Posterior vena cava (tissue), 2 donors: ENCODE results near the gene DXO. TPM values are rescaled to one million over a fixed set of nuclear protein-coding genes. Genes with fewer than 3 reads are reported as not detected.

Experiments
- DNase-seq: peaks from one replicate; pipeline ENCODE4 v3.0.0-alpha.2; 2020; ENCODE audit warnings: low spot score
- intact Hi-C, 2 donors: fragments of 100-400 bp; cut with DNase I; formaldehyde crosslinking; loops; one replicate each; pipeline versions ENCODE4 v1.14.1 to v1.14.2; 2022 to 2023
- total RNA-seq, 2 donors: library from RNA; stranded (reverse); fragmentation: NEBNext Ultra II Directional; extraction: Animal tissue kit (Norgen Biotek cat#: 25700); gene quantifications; one replicate each; pipeline ENCODE4 v1.2.1, GENCODE V29; 2021
- donor health status: DM: yes; HTN: yes; CAD: no.
- donor health status: DM: yes; HTN: yes; CAD: no.

DXO gene
- total RNA-seq, 2 donors from 2014 or later = 14.5 to 15.5 TPM

DNA sequence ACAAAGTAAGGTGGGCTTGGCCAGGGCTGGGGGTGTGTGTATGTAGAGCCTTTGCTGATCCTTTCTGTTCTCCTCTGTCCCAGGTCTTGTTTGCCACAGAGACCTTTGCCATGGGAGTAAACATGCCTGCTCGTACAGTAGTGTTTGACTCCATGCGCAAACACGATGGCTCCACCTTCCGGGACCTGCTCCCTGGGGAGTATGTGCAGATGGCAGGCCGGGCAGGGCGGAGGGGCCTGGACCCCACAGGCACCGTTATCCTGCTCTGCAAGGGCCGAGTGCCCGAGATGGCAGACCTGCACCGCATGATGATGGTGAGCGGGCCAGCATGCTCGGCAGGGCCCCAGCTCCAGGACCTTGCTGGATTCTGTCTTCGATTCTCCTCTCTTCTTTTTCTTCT is 6.2 kb downstream of the DXO start:
- DNase-seq = no peak

DNA sequence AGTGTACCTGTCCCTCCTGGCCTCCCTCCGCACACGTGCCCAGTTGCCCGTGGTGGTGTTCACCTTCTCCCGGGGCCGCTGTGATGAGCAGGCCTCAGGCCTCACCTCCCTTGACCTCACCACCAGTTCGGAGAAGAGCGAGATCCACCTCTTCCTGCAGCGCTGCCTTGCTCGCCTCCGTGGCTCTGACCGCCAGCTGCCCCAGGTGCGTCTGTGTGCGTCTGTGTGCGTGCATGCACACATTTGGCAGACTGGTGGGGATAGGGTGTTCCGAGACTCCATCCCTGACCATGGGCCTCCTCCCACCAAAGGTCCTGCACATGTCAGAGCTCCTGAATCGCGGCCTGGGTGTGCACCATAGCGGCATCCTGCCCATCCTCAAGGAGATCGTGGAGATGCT is 8.0 kb downstream of the DXO start:
- no peak for DNase-seq

More for the DNA sequence above, 6.2 kb downstream of the DXO start:
- intact Hi-C loops = no loop called here

DNA sequence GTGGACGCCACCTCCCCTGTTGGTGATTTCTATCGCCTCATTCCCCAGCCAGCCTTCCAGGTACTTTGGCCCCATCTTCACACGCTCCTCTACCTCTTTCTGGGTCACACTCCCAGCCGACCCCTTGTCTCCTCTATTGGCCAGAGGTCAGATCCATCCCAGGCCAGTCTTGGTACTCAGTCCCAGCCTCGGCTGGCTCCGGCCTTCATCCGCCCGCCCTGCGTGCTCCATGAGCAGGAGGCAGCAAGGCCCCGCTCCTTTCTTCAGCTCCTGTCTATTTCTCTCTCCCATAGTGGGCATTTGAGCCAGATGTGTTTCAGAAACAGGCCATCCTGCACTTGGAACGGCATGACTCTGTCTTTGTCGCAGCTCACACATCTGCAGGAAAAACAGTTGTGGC is 10.3 kb downstream of the DXO start:
- DNase-seq = no peak

More for the DNA sequence above, 8.0 kb downstream of the DXO start:
- intact Hi-C loops = no loop called here

DNA sequence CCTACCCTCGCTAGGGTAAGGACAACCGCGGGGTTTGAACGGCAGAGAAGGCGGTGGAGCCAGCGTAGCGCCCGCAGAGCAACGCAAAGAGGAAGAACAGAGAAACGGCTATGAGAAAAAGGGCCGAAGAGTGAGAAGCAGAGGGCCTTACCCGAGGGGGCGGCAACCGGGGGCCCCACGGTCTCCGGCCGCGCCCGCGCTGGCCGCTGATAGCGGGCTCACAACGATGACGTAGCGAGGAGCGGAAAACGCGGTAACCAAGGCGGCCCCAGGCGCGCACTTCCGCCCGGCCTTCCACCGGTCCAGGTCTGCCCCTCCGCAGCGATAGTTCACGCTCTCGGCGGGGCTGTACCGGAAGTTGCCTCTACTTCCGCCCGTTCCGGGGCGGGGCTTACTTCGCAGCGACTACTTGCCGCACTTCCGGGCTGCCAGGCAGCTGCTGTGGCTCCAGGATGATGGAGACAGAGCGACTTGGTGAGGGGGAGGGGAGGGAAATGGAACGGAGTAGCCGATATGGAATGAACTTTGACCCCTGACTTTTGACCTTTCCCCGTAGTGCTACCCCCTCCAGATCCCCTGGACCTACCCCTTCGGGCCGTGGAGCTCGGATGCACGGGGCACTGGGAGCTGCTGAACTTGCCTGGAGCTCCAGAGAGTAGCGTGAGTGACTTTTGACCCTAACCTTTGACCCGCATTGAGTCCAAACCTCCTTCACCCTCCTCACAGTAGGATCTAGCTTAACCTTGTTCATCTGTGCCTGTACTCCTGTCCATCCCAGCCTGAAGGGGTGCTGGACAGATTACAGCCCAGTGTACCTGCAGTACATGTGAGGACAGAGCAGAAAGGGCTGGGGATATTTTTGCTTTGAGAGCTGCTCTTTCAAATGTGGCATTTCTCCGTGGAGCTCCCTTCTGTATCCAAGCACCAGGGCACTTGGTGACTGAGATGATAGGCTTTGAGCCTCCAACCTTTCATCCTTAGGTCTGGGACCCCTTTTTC is 12.9 kb downstream of the DXO start, which contains the start of the genes NELFE and SKIC2:
TSS of gene NELFE (minus strand) at position 231 of the 999 bp plus-strand sequence. CDS start 525 bp downstream, outside the sequence.
TSS of gene SKIC2 (plus strand) at position 435 of the 999 bp plus-strand sequence. CDS start at position 453, 18 bp downstream.
- intact Hi-C loops = no loop called here
- peak; percentile 100 for DNase-seq

More for the DNA sequence above, 10.3 kb downstream of the DXO start:
- intact Hi-C loops = no loop called here

DNA sequence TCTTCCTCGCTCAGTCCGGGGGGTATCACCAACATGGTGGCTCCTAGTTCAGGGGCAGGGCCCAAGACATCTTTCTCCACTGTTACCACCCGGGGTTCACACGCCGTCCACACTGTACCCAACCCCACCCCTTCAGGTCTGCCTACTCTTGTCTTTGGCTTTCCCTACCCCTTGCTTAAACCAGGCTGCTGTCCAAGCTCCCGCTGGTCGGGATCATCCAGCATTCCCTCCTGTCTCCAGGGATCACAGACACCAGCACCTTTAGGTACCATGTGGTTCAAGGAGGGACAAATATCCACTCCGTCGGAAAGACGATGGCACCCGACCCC is 13.6 kb downstream of the DXO start:
- no peak for DNase-seq
- intact Hi-C loops = no loop called here

DNA sequence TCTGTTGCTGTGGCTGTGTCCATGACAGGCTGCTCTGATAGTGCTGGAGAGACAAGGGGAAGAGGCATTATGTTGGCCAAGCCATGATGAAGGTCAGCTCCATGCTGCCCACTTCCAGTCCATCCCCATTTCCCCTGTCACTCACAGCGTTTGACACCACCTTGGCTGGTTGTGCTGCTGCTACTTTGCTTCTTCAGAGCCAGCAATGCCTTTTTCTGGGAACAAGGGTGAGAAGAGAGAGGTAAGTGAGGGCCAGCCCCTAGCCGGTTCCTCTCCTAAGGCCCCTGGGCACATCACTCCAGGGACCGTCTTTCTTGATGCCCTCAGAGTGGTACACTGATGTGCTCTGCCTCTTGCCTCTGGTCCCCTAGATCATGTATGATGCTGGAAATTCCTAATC is 15.1 kb downstream of the DXO start:
- DNase-seq = no peak
- intact Hi-C loops = no loop called here

DNA sequence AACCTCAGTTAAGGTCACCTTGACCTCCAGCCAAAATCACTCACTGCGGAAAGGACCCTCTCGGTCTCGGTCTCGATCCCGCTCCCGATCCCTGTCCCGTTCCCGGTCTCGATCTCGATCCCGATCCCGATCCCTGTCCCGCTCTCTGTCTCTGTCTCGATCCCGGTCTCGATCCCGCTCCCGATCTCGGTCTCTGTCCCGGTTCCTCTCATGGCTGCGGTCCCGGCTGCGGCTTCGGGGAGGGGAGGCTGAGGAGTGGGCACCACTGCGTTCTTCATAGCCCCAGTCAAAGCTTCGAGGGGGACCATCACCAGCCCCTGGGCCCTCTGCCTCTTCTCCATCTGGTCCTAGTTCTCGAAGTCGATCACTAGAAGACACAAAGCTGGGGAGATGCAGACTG is 17.4 kb downstream of the DXO start:
- DNase-seq = no peak
- intact Hi-C loops = loop anchor here (5.0 kb wide), 2 partner anchors 52 to 277 kb away; partner anchors contain the start of gene ZBTB12 (in 2 of the 2)

DNA sequence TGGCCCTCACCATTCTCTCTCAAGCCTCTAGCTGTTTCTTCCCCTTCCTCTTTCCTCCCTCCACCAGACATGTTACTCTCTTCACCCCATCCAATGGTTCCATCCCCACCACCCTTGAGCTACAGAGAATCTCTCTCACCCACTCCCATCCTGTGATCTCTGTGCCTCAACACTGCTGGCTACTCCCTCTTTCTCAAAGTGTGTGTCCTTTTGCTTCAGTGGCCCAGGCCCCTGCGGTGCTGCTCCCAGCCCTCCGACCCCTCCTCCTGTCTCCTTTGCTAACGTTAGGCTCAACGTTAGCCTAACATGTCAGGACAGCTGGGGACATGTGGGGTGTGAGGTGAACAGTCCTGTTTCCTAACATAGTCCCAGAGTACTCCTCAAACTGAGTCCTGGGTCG is 19.0 kb downstream of the DXO start:
- no peak for DNase-seq
- intact Hi-C loops = loop anchor here (5.0 kb wide), 2 partner anchors 51 to 276 kb away; partner anchors contain the start of gene ZBTB12 (in 2 of the 2)

DNA sequence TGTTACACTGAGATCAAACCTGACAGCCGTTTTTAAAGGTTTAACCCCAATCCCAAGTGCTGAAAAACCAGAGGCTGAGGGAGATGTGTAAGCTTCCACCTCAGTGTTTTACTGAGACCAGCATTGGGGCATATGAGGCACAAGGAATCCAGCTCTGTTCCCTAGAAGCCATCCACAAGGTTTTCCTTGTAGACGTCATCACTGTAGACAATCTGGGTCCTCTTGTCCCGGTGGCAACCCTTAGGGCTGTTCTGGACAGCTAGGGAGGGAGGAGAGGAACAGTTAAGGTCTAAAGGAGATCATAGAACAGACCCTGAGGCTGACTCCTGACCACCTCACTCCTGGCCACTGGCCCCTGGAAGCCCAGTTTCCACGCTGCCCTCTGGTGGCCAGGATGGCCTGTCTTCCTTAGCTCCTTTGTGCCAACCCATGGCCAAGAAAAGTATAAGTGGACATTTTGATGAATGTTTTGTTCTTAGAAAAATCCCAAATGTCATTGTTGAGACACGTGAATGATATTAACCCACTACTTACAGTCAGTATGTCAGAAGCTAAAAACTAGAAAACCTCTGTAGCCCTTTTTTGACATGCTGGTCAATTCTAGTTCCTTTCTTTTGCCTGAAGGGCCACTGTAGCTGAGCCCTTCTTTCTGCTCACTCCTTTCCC is 19.7 kb downstream of the DXO start:
- DNase-seq = no peak
- intact Hi-C loops = loop anchor here (5.0 kb wide), 2 partner anchors 50 to 275 kb away; partner anchors contain the start of gene ZBTB12 (in 2 of the 2)

DNA sequence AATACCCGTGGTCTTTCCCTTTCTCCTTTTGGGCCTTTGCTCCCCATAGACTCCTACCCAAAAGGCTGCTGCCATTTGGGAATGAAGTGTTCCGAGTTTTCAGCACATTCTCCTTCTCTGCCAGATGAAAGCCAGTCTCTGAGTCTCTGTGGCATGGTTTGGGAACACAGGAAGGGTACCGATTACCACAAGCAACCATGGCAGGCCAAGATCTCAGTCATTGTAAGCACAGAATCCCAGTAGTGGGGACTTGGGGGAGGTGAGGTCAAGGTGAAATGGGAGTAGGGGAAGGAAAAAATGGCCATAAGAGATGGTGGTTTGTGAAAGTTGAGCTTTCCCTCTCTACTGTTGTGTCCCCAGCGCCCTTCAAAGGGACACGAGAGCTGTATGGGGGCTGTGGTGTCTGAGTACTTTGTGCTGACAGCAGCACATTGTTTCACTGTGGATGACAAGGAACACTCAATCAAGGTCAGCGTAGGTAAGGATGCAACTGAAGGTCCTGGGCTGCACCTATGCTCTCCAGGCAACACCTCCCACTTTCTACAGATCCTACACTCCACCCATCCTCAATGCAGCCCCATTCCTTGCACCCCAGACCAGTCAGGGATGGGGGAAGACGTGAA is 21.9 kb downstream of the DXO start:
- intact Hi-C loops = loop anchor here (5.0 kb wide), 2 partner anchors 48 to 273 kb away; partner anchors contain the start of gene ZBTB12 (in 2 of the 2)
- DNase-seq = no peak

DNA sequence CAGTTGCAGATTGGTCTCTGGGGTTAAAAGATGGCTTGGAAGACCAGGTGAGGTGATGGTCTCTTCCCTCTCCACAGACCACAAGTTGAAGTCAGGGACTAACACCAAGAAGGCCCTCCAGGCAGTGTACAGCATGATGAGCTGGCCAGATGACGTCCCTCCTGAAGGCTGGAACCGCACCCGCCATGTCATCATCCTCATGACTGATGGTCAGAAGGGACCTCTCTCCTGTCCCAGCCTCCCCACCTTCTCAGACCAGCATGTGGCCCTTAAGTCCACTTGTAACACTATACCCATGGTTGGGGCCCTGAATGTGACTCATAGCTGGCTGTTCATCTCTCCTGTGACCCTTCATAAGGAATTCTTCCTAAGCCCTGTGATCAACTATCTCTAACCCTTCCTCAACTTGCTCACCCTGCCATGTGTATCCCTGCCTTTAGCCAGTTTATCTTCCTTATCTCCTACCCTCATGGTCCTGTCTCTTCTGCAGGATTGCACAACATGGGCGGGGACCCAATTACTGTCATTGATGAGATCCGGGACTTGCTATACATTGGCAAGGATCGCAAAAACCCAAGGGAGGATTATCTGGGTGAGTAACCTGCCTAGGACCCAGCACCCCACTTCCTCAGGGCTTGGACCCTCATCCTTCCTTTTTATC is 23.1 kb downstream of the DXO start:
- intact Hi-C loops = no loop called here
- DNase-seq = no peak

DNA sequence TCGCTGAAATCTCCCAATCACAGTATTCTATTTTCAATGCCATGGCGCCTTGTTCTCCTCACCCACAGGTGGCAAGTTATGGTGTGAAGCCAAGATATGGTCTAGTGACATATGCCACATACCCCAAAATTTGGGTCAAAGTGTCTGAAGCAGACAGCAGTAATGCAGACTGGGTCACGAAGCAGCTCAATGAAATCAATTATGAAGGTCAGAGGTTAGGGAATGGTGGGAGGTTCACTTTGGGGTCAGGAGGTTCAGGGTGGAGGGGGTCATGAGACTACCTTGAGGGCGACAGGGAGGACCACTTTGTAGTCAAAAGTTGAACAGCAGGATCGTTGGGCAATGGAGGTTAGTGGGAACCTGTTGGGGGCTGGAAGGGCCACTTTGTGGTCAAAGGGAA is 23.6 kb downstream of the DXO start:
- no peak for DNase-seq
- intact Hi-C loops = no loop called here

DNA sequence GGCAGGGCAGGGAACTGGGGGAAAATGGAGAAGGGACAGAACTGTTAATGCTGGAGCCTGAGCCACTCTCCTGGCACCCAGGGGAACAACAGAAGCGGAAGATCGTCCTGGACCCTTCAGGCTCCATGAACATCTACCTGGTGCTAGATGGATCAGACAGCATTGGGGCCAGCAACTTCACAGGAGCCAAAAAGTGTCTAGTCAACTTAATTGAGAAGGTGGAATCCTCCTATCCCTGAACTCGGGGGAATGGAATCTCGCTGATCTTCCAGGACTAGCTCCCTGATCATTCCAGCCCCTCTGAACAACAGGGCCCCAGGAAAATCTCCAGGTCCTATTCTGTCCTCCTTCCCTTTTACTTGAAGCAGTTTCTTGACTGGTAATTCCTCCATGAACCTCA is 24.1 kb downstream of the DXO start:
- no peak for DNase-seq
- intact Hi-C loops = no loop called here

DNA sequence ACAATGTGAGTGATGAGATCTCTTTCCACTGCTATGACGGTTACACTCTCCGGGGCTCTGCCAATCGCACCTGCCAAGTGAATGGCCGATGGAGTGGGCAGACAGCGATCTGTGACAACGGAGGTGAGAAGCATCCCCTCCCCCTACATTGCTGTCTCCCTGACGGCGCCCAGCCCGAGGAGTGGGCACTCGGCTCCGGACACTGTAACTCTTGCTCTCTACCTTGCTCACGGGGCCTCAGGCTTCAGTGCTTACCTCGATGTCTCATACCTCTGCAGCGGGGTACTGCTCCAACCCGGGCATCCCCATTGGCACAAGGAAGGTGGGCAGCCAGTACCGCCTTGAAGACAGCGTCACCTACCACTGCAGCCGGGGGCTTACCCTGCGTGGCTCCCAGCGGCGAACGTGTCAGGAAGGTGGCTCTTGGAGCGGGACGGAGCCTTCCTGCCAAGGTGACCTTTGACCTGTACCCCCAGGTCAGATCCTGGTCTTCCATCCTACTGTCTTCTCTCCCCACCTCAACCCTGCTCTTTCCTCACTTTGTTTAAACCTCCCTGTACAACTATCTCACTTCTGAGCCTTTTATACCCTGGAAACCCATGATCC is 24.8 kb downstream of the DXO start:
- intact Hi-C loops = no loop called here
- DNase-seq = no peak

DNA sequence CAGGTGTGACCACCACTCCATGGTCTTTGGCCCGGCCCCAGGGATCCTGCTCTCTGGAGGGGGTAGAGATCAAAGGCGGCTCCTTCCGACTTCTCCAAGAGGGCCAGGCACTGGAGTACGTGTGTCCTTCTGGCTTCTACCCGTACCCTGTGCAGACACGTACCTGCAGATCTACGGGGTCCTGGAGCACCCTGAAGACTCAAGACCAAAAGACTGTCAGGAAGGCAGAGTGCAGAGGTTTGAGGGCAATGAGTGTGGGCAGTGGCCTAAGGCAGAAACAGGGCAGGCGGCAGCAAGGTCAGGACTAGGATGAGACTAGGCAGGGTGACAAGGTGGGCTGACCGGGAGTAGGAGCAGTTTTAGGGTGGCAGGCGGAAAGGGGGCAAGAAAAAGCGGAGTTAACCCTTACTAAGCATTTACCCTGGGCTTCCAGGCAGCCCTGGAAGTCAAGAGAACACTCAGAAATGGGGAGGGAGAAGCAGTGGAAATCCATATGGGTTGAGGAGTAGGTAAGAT is 25.5 kb downstream of the DXO start:
- intact Hi-C loops = no loop called here
- no peak for DNase-seq

DNA sequence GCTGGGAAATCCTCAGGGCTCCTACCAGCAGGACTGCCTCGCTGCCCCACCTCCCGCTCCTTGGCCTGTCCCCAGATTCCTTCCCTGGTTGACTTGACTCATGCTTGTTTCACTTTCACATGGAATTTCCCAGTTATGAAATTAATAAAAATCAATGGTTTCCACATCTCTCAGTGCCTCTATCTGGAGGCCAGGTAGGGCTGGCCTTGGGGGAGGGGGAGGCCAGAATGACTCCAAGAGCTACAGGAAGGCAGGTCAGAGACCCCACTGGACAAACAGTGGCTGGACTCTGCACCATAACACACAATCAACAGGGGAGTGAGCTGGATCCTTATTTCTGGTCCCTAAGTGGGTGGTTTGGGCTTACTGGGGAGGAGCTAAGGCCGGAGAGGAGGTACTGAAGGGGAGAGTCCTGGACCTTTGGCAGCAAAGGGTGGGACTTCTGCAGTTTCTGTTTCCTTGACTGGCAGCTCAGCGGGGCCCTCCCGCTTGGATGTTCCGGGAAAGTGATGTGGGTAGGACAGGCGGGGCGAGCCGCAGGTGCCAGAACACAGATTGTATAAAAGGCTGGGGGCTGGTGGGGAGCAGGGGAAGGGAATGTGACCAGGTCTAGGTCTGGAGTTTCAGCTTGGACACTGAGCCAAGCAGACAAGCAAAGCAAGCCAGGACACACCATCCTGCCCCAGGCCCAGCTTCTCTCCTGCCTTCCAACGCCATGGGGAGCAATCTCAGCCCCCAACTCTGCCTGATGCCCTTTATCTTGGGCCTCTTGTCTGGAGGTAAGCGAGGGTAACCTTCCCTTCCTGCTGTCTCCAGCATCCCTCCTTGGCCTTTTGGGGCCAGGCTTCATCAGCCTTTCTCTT is 26.2 kb downstream of the DXO start, which contains the start of gene CFB:
TSS of gene CFB (plus strand) at position 589 of the 863 bp plus-strand sequence. CDS start at position 716, 127 bp downstream.
- DNase-seq = peak; percentile 95
- intact Hi-C loops = no loop called here

DNA sequence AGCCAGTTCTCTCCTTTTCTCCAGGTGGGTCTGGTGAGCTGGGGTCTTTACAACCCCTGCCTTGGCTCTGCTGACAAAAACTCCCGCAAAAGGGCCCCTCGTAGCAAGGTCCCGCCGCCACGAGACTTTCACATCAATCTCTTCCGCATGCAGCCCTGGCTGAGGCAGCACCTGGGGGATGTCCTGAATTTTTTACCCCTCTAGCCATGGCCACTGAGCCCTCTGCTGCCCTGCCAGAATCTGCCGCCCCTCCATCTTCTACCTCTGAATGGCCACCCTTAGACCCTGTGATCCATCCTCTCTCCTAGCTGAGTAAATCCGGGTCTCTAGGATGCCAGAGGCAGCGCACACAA is 26.8 kb downstream of the DXO start:
- DNase-seq = no peak
- intact Hi-C loops = no loop called here
